ENCODE results near the gene KDM1A. TPM values are rescaled to one million over a fixed set of nuclear protein-coding genes. Genes with fewer than 3 reads are reported as not detected.

The KDM1A gene
- total RNA-seq, 1 experiment from 2014 or later, result 204 TPM

DNA sequence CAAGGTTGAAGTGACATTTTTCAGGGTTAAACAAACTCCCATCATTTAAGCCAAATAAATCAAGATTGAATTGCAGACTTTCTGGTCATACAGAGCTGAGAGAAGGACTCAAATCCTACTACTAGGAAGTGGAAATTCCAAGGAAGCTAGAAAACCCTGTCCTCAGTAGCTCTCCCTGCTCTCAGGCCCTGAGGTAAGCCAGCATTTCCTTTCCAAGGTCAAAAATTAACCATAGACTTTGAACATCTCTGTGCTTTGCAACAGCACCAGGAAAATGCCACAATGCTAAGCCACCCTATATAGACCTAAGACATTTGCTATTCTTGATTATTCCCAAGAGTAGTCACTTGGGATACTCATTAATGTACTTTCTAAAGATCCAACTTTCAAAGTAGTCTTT, 104.3 kb downstream of the KDM1A start:
- Histone ChIP-seq H2AK5ac (ENCODE audit: insufficient read length, low read length) (no peak overlapping the region), H2BK5ac (ENCODE audit: insufficient read length, low read length) (no peak overlapping the region), H2BK15ac (ENCODE audit: low read depth, low read length) (no peak overlapping the region), H4K91ac (ENCODE audit: insufficient read length, low read depth, low read length) (no peak overlapping the region), H3K23ac (ENCODE audit: insufficient read length, low read depth, low read length) (no peak overlapping the region), H2BK20ac (ENCODE audit: low read depth, low read length, poor library complexity, severe bottlenecking) (no peak overlapping the region), H3T11ph (ENCODE audit: low read length) (no peak overlapping the region), H4K20me1 (ENCODE audit: control insufficient read depth, insufficient read depth, insufficient read length) (no peaks in the 10 kb centered on the region), H3K79me2 (ENCODE audit: insufficient read depth, low read length) (peaks cover 23% of the 10 kb centered on the region), H3K9me3 (ENCODE audit: control insufficient read depth, low read depth, low read length) (no peaks in the 10 kb centered on the region), H3K4ac (ENCODE audit: low read depth, low read length) (no peak overlapping the region), H3K79me1 (ENCODE audit: insufficient read depth, low read depth, low read length, poor library complexity, severe bottlenecking) (peaks cover 6% of the 10 kb centered on the region), H3K9ac (ENCODE audit: extremely low read depth, insufficient read length, low read length) (no peak overlapping the region), H3K4me1 (ENCODE audit: insufficient read depth, low read length) (peaks cover 4% of the 10 kb centered on the region; the same call in 1 of the 2 replicates), H3K27me3 (ENCODE audit: insufficient read depth, low read length) (no peaks in the 10 kb centered on the region), H3K18ac (ENCODE audit: insufficient read length, low read depth, low read length) (no peak overlapping the region), H3K4me2 (ENCODE audit: insufficient read depth, insufficient read length, low read length) (no peak overlapping the region), H3K23me2 (ENCODE audit: insufficient read length, low read depth, low read length, poor library complexity, severe bottlenecking) (no peaks in the 10 kb centered on the region), H2BK12ac (ENCODE audit: insufficient read length, low read depth, low read length) (no peak overlapping the region), H4K5ac (ENCODE audit: insufficient read length, low read depth, low read length) (no peak overlapping the region), H2BK120ac (ENCODE audit: low read depth, low read length, poor library complexity, severe bottlenecking) (no peak overlapping the region), H3K56ac (ENCODE audit: insufficient read length, low read depth, low read length) (no peak overlapping the region), H3K14ac (ENCODE audit: insufficient read depth, low read length) (no peak overlapping the region), H2AFZ (ENCODE audit: low read length) (no peak overlapping the region), H3K27ac (ENCODE audit: insufficient read length, low read depth, low read length) (no peak overlapping the region), H4K8ac (replicated peaks; ENCODE audit: insufficient read length, low read depth, low read length) (no peak overlapping the region)
- Mint-ChIP-seq H3K27me3 (ENCODE audit: low read depth) (no peaks in the 10 kb centered on the region), H3K4me3 (no peak overlapping the region), H3K27ac (no peak overlapping the region), H3K4me1 (peaks cover 15 to 16% of the 10 kb centered on the region in 2 experiments), H3K9me3 (no peaks in the 10 kb centered on the region), H3K36me3 (ENCODE audit: insufficient read depth in 1 of 3, low read depth in 3 of 3) (no peaks in the 10 kb centered on the region)
- DNase-seq, result no peak
- TF ChIP-seq, protein P1, sequence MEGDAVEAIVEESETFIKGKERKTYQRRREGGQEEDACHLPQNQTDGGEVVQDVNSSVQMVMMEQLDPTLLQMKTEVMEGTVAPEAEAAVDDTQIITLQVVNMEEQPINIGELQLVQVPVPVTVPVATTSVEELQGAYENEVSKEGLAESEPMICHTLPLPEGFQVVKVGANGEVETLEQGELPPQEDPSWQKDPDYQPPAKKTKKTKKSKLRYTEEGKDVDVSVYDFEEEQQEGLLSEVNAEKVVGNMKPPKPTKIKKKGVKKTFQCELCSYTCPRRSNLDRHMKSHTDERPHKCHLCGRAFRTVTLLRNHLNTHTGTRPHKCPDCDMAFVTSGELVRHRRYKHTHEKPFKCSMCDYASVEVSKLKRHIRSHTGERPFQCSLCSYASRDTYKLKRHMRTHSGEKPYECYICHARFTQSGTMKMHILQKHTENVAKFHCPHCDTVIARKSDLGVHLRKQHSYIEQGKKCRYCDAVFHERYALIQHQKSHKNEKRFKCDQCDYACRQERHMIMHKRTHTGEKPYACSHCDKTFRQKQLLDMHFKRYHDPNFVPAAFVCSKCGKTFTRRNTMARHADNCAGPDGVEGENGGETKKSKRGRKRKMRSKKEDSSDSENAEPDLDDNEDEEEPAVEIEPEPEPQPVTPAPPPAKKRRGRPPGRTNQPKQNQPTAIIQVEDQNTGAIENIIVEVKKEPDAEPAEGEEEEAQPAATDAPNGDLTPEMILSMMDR (conservative IDR thresholded peaks at IDR 0.05), result no peak

All from H9 (cell line).